Stimulated activated CD8-positive, alpha-beta memory T cell treated with anti-CD3 and anti-CD28 coated beads, Interleukin-15, amount 100 ng/mL, for 48 hours (primary cell): ENCODE measurements around the gene FBXL20.
"Not testable (repeated sequence)": the region's sequence is repeated elsewhere in the genome, so short reads cannot be mapped to it uniquely, and the experiment has no call there.

Experiments
- DNase-seq, 2 donors: peaks; one replicate each; pipeline ENCODE4 v3.0.0-alpha.2; 2020; ENCODE audit warnings: low read depth in 2 of 2

FBXL20 gene

DNA sequence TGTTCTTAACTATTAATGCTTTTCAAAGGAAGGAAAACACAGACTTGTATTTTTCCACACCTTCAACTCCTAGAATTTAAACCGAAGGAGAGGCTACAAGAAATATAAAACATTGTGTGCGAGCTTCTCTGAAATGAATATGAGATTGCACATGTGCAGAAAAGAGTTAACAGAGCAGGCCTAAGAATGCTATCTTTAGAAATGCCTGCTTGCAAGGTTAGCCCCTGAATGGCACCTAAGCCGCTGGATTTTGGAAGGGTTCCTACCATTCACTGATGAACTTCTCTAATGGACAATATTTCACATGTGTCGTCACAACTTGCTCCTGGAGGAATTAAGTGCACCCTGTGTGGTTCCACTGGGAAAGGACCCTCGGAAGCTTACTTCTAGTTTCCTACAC lies 69.3 kb downstream of the FBXL20 start:
- no peak for DNase-seq

GRCh38 chr17:39328815-39329214 lies 72.6 kb downstream of the FBXL20 start:
- no peak for DNase-seq

DNA sequence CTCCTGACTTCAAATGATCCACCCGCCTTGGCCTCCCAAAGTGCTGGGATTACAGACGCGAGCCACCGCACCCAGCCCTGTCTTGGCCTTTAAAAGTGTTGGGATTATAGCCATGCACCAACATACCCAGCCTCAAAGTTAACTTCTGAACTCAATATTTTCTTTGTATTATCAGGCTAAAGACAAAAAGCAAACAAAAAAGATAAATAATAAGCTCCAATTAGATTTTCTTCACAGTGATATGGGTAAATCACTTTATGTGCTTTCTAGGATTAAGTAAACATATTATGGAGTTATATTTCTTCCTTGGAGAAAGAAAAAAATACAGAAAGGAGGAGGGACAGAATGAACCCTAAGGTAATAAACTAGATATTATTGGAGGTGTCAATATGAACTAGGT lies 74.3 kb downstream of the FBXL20 start:
- DNase-seq, result no peak

DNA sequence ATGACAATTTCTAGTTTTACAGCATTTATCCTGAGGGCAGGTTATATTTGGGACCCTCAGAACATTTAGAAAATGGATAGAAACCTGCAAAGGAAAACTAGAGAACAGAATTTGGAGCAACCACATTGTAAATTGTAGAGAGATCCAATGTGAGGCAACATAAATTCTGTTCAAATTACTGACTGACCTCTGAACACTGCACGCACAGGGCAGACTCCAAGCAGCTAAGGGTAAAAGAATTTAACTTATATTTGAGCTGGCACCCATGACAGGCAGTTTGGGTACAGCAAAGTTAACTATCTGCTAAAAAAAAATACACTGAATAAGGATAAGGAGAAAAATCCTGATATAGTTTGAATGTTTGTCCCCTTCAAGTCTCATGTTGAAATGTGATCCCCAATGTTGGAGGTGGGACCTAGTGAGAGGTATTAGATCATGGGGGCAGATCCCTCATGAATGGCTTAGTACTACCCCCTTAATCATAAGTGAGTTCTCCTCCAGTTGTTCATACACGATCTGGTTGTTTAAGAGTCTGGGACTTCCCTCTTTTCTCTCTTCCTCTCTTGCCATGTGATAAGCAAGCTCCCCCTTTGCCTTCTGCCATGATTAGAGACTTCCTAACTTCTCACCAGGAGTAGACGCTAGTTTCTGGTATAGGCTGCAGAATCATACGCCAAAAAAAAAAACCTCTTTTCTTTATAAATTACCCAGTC lies 75.7 kb downstream of the FBXL20 start:
- no peak for DNase-seq

- DNase-seq, result no peak
These were observed 82.8 kb downstream of the FBXL20 start for GRCh38 chr17:39318636-39319035.

DNA sequence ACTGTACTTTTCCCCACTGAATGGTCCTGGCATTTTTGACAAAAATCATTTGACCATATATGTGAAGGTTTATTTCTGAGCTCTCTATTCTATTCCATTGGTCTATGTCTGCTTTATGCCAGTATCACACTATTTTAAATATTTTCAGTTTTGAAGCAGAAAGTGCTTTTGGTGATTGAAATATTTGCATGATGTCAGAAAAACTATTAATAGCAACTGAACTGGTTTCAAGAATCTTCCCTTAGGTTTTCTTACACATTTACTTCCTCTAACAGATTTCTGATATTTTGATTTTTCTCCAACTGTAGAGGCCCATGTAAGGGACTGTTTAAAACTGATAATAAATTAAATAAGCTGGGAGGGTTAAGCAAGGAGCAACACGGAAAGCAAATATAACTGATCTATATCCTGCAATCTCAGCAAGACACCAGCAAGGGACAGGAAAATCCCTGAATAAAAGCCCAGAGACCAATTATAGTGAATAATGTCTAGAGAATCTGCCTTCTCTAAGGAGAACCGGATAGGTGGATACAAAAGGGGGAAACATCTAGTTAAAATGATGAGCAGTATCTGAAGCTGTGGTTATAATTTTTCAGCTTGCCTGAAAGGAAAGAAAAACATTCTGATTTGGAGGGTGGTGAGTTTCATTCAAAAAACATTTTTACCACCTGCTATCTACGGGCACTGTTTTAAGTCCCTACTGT lies 94.8 kb downstream of the FBXL20 start:
- no peak for DNase-seq

DNA sequence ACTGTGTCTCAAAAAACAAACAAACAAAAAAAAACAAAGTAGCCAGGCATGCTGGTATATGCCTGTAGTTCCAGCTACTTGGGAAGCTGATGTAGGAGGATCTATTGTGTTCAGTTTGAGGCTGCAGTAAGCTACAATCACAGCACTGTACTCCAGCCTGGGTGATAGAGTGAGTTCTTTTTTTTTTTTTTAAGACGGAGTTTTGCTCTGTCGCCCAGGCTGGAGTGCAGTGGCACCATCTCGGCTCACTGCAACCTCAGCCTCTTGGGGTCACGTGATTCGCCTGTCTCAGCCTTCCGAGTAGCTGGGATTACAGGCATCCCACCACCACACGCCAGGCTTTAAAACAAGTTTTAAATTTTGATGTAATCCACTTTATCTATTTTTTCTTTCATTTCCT lies 95.4 kb downstream of the FBXL20 start:
- DNase-seq, result no peak

DNA sequence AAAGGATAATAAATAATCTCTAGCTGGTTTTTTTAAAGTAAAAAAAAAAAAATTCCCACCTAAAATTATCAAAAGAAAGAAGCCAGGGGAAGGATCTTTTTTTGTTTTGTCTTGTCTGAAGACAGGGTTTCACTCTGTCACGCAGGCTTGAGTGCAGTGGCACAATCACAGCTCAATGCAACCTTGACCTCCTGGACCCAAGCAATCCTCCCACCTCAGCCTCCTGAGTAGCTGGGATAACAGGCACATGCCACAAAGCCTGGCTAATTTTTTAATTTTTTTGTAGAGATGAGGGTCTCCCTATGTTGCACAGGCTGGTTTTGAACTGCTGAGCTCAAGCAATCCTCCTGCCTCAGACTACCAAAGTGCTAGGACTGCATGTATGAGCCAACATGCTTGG lies 97.2 kb downstream of the FBXL20 start:
- no peak for DNase-seq

- DNase-seq, result no peak
These were observed 107.4 kb downstream of the FBXL20 start for GRCh38 chr17:39294060-39294459.

DNA sequence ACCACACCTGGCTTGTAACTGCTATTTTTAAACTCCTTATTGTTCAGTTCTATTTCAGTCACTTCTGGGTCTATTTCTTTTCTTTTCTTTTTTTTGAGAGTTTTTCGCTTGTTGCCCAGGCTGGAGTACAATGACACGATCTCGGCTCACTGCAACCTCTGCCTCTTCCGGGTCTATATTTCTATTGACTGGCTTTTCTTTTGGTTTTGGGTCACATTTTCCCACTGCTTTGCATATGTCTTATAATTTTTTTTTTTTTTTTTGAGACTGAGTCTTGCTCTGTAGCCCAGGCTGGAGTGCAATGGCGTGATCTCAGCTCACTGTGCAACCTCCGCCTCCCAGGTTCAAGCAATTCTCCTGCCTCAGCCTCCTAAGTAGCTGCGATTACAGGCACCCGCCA lies 108.9 kb downstream of the FBXL20 start:
- not testable (repeated sequence) for DNase-seq

- DNase-seq, result not testable (repeated sequence)
These were observed 114.9 kb downstream of the FBXL20 start for GRCh38 chr17:39286513-39286912.

DNA sequence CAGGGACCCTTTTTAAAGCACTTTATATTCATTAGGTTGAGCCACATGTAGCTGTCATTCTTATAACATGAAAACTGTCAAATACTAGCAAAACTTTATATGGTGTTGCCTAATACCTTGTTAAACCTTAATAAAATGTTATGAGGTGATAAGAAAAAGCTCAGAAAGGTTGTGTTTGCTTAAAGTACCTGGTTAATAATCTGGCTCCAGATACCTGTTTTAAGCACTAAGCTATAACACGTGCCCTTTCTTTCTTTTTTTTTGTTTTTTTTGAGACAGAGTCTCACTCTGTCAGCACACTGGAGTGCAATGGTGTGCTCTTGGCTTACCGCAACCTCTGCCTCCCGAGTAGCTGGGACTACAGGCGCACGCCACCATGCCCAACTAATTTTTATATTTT lies 116.7 kb downstream of the FBXL20 start:
- DNase-seq, result no peak

GRCh38 chr17:39283896-39284295 lies 117.5 kb downstream of the FBXL20 start:
- DNase-seq, result no peak

DNA sequence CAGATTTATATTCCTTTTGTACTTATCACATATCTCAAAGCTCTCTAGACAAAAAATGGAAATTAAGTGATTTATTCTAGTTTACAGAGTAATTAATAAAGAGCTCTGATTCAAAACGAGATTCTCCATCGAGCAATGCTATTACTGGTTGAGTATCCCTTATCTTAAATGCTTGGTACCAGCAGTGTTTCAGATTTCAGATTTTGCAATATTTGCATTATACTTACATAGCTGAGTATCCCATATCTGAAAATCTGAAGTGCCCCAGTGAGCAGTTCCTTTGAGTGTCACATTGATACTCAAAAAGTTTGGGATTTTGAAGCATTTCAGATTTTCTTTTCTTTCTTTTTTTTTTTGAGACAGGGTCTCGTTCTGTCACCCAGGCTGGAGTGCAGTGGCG lies 118.3 kb downstream of the FBXL20 start:
- DNase-seq, result no peak

DNA sequence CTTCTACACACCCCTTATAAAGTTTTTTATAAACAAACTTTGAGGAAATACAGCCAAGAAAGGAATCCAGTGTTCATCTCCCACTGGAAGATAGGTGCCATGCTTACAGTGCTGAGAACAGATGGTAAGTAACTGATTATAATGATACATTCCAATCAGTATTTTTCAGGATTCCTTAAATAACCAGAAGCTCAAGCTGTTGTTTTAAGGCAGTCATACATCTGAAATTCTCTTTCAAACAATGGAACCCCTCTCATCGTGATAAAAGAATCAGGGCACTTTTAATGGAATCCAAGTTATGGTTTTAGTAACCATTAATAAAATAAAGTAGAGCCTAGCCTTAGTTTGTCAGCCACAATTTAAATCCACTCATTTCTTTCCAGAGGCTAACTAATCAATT lies 119.6 kb downstream of the FBXL20 start:
- DNase-seq, result no peak

- DNase-seq, result not testable (repeated sequence)
These were observed 123.2 kb downstream of the FBXL20 start for GRCh38 chr17:39278246-39278645.

DNA sequence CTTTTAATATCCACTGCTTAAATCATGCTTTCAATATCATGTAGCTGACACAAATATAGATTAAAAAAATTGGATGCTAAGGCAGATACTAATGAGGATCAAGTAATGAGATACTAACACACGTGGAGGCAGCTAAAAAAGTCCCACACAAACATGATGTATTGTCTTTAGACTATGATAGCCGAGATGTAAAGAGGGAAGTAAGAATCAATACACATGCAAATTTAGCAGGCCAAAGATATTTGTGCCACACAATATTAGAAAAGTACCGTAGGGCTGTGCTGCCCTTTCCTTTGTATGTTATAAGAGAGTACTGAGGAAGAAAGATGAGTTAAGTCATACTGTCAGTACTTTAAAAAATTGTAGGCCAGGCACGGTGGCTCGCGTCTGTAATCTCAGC lies 124.3 kb downstream of the FBXL20 start:
- DNase-seq, result no peak

DNA sequence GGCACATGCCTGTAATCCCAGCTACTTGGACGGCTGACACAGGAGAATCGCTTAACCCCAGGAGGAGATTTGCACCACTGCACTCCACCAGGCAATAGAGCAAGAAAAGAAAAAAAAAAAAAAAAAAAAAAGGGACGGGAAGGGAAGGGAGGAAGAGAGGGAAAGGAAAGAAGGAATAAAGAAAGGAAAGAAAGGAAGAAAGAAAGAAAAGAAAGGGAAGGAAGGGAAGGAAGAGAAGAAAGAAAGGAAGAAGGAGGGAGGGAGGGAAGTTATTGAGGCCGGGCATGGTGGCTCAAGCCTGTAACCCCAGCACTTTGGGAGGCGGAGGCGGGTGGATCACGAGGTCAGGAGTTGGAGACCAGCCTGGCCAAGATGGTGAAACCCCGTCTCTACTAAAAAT lies 125.3 kb downstream of the FBXL20 start:
- DNase-seq, result no peak

- DNase-seq, result no peak
These were observed 129.9 kb downstream of the FBXL20 start for GRCh38 chr17:39271546-39271945.

GRCh38 chr17:39270923-39271322 lies 130.5 kb downstream of the FBXL20 start:
- no peak for DNase-seq

DNA sequence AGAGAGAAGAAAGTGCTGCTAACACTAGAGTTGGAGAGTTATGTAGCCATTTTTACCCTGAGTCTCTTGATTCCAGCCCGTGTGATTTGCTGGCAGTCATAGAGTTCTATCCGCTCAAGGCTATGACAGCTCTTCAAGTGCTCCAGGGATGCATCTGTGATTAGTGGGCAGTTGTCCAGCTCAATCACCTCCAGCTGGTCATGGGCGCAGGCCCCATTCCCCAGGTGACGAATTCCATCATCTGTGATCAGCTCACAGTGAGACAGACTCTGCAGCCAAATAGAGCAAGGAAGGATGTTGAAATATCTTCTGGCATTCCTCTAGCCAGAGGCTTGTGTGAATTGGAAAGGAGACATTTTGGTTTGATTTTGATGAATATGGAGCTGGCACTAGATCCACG lies 137.3 kb downstream of the FBXL20 start:
- no peak for DNase-seq

GRCh38 chr17:39261286-39261685 lies 140.1 kb downstream of the FBXL20 start:
- no peak for DNase-seq

DNA sequence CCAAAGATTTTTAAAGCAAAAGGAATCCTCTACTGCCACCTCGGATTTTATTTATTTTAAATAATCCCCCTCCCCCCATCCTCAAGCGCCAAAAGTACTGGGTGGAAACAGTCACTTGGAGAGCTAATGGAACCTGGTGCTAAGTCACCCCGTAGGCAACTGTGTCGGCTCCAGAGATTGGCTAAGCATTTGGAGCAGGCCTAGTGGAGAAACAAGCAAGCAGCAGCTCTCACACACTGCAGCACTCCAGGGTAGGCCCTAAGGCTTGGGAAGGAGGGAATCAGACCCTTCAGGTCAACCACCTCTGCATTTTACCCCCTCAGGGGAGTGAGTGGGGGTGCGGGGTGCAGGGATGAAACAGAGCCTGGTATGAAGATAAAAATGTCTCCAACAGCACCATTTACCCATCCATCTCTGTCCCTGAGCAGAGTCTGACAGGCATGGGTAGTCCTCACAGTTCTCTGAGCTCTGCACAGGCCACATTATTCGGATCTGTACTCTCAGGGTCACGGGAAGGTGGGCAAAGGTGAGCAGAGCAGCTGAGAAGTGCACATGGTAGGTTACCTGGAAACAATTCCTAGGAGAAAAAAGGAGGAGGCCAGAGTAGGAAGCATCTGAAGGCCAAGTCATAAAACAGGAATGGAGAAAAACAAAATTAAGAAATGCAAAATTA lies 148.5 kb downstream of the FBXL20 start:
- no peak for DNase-seq
